HG03108 (cell line): ENCODE results near the gene ARMC12.
A peak's percentile ranks its signal among the peaks of the same experiment; 100 is the strongest.
"Not testable (repeated sequence)": the region's sequence is repeated elsewhere in the genome, so short reads cannot be mapped to it uniquely, and the experiment has no call there.

Source experiments
- ATAC-seq: cut with Tn5 transposase; IDR thresholded peaks from one replicate; pipeline ENCODE4 v1.9.1; 2021; ENCODE audit warnings: moderate library complexity; ENCODE audit not compliant: unreplicated experiment

Gene ARMC12, protein sequence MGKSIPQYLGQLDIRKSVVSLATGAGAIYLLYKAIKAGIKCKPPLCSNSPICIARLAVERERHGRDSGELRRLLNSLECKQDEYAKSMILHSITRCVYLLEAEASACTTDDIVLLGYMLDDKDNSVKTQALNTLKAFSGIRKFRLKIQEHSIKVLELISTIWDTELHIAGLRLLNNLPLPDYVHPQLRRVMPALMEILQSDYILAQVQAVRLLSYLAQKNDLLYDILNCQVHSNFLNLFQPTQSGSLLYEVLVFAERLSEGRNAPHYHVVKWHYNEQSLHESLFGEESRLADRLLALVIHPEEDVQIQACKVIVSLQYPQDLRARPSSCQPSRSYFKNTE

DNA sequence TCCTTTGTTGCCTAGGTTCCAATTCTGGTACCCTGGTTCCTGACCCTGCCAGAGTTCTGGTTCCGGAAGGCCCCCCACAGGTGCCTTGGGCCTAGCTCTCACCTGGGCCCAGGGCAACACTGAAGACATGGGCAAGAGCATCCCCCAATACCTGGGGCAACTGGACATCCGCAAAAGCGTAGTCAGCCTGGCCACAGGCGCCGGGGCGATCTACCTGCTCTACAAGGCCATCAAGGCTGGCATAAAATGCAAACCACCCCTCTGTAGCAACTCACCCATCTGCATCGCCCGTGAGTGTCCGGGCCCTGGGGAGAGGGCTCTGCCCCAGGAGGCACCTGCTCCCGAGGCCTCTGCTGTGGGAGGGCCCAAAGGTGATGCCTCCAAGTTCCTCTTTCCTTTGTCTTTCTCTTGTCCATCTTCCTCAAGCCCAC lies at the start of gene ARMC12:
Gene ARMC12, plus strand, starts transcription at position 51 of the 431 bp plus-strand sequence. Its CDS starts 77 bp downstream, at position 128.
- no peak for ATAC-seq

DNA sequence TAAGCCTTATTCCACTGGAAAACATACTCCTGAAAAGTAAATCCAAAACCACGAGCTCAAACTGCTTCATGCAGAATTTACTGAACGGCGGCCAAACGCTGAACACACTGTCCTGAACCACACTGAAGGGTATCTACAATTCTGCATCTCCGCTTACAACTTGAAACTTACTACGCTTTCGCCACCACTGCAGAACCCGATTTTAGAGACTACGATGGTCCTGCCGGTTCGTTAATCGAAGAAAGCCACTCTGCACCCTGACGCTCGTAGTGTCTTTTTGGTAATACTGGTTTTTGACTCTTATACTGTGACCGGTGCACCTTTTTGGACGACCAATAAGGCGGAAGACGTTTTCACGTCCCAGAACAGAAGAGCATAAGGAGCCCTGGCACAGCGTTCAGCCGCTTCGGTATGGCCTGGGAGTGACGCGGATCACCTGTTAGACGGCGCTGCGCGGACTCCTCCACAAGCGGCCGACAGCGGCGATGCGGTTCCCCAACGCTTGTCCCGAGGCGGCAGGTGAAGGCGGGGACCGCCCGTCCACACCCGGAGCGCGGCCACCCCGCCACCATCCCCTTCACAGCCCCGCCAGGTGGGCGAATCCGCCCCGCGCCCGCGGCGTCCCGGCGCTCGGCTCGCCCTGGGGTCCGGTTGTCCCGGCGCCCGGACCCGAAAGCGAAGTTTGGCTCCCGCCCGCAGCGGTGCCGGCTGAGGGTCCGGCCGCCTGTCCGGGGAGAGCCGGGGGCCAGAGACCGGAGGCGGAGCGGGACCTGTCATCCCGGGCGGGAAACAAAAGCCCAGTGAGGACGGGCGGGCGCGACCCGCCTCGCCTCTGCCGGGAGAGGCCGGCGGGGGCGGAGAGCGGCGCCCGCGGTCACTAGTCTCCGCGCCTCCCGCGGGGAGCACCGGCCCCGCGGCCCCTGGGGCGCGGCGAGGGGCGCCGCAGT lies 48.9 kb upstream of the ARMC12 start:
- ATAC-seq, result peak; percentile 34

DNA sequence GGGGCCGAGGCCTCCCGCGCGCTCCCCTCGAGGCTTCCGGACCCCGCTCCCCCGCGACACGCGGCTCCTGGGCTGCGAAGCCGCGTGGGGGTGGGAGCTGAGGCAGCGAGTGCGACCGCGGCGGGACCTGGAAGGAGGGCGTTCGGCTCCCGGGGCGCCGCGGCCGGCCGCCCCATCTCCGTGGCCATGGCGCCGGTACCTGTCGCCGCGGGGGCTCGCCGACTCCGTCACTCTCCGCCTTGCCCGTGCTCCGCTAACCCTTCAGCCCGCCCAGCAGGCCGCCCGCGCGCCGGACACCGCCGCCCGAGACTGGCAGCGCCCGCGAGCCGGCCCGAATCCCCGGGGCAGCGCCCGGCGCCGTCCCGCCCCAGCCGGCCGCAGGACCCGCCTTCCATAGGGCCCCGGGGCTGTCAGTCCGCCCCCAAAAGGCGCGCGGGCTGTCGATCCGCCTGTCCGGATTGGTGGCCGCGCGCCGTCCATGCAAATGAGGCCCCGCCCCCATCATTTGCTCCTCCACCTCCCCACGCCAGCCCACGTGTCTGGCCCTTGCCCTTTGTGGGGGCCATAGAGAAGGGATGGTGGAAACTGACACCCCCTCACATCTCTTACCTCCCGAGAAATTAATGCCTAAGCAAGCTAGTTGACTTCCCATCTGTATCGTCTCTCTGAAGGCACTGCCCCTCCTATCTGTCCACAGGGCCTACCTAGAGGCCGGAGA lies 48.1 kb upstream of the ARMC12 start, which contains the start of gene FKBP5:
Gene FKBP5, minus strand, starts transcription at position 311 of the 718 bp plus-strand sequence. CDS start 46,091 bp downstream, outside the sequence.
- peak; percentile 85 for ATAC-seq

DNA sequence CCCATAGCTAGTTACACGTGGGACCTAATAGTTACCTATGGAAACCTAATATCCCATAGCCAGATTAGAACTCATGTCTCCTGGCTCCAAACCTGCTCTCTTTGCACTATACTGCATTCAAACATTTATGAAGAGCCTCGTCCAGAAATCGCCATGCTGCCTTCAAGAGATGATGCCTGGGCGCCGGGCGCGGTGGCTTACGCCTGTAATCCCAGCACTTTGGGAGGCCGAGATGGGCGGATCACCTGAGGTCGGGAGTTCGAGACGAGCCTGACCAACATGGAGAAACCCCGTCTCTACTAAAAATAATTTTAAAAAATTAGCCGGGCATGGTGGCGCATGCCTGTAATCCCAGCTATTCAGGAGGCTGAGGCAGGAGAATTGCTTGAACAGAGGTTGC lies 46.8 kb upstream of the ARMC12 start:
- ATAC-seq, result not testable (repeated sequence)

DNA sequence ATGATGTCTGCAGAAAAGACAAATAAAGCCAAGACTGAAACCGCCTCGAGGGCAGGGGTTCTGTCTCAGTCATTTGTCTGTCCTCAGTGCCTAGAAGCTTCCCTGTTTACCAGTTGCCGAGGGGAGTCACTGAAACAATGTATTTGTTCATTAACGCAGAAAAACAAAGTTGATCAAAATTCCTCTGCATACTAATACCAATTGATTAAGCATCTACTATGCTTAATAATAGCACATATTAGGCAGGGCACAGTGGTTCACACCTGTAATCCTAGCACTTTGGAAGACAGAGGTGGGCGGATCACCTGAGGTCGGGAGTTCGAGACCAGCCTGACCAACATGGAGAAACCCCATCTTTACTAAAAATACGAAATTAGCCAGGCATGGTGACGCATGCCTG lies 46.3 kb upstream of the ARMC12 start:
- no peak for ATAC-seq

DNA sequence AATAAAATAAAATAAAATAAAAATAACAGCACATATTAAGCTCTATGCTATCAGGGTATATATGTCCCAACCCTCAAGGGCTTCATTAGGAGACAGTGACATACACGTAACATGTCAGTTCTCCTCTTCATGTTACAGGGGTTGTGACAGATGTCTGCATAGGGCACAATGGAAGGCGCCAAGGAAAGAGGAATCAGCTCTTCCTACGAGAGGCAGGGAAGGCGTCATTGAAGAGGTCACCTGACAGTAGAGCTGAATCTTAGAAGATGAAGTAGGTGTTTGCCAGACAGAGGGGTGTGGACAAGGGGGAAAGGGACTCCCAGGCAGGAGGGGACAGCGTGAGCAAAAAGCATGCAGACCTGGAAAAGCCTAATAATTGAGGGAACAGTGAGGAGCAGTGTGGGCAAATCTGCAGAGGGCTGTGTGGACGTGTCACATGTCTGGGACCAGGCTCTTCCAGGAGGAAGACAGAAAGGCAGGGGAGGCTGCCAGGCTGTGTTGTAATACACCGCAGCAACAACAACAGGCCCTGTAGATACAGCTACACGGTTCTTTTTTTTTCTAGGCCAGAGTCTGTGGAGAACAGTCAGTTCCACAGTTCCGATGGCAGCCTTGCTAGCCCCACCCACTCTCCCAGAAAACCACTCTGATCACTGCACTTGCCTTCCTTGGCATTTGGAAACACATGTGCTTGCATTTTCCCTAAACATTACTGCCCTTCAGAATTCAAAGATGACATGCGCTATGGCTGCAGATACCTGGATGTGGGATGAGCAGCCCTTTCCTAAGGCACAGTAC lies 45.6 kb upstream of the ARMC12 start:
- ATAC-seq, result no peak

DNA sequence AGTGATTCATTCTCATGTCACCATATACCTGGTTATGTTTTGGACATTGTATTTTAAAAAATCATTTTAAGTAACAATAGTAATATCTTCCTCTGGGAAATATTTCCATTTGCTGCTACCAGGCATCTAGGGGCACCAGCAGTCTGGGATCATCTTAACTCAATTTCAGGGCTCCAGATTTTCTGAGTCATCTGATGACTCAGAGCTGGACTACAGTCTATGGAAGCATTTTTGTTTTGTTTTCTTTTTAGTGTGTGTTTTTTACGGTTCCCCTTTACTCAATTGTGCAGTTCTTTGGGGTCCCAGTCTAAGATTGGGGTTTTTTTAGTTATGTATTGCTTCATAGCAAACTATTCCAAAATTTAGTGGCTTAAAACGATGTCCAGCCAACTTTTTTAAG lies 42.4 kb upstream of the ARMC12 start:
- no peak for ATAC-seq

DNA sequence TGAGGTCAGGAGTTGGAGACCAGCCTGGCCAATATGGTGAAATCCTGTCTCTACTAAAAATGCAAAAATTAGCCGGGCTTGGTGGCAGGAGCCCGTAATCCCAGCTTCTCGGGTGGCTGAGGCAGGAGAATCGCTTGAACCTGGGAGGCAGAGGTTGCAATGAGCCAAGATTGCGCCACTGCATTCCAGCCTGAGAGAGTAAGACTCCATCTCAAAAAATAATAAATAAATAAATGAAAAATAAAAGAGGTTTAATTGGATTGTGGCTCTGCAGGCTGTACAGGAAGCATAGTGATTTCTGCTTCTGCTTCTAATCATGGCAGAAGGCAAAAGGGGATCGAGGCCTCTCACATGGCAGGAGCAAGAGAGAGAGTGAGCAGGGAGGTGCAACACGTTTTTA lies 38.4 kb upstream of the ARMC12 start:
- not testable (repeated sequence) for ATAC-seq

DNA sequence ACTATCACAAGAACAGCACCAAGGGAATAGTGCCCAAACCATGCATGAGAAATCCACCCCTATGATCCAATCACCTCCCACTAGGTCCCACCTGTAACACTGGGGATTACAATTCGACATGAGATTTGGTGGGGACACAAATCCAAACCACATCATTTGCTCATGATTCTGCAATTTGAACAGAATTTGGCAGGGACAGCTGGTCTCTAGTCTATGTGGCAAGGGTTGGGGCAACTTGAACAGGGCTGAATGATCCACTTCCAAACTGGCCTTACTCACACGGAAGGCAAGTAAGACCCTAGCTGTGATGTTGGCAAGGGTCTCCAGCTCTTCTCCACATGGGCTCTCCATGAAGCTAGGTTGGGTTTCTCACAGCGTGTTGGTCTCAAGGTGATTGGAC lies 38.0 kb upstream of the ARMC12 start:
- ATAC-seq, result no peak

DNA sequence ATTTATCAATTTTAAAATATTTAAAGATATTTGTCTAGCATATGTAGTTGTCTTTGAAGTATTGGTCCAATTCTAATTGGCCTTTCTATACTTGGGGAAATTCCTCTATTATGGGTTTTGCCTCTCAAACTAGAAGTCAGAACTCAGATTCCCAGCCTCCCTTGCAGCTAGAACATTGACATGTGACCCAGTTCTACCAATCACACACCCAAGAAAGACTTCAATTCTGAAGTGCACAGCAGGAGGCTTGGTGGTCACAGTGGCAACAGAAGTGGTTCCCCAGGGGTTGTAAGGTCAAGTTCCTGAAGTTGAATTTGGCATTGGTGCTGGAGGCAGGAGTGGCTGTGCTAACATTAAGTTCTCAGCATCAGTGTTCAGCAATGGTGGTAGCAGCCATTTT lies 33.3 kb upstream of the ARMC12 start:
- no peak for ATAC-seq

DNA sequence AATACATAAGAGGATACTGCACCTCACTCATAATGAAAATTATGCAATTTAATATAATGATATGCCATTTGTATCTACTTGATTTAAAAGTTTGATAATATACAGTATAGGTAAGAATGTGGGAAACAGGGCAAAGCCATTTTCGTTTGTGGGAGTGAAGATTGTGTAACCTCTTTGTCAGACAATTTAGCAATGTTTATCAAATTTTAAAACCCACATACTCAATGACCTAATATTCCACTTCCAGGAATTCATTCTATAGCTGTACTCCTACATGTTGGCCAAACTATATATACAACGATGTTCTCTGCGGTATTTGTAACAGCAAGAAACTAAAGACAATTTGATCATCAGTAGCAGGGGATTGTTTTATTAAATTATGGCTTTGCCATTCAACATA lies 30.4 kb upstream of the ARMC12 start:
- ATAC-seq, result no peak

DNA sequence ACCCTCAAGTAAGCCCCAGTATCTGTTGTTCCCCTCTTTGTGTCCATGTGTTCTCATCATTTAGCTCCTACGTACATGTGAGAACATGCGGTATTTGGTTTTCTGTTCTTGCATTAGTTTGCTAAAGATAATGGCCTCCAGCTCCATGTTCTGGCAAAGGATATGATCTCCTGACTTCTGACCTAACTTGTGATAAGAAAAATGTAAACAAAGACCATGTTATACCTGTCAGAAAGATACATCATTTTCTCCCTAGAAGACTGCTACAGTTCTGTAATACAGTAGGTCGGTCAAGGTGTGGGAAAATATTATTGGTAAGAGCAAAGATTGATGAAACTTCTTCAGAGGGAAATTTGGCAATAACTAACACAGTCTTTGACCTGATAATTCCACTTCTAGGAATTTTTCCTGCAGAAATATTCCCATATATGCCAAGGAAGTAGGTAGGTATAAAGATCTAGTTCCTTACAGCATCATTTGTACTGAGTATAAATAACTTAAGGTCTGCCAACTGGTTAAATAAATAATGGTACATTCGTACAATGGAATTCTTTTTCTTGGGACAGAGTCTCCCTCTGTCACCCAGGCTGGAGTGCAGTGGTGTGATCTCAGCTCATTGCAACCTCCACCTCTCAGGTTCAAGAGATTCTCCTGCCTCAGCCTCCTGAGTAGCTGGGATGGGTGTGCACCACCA lies 29.0 kb upstream of the ARMC12 start:
- no peak for ATAC-seq

DNA sequence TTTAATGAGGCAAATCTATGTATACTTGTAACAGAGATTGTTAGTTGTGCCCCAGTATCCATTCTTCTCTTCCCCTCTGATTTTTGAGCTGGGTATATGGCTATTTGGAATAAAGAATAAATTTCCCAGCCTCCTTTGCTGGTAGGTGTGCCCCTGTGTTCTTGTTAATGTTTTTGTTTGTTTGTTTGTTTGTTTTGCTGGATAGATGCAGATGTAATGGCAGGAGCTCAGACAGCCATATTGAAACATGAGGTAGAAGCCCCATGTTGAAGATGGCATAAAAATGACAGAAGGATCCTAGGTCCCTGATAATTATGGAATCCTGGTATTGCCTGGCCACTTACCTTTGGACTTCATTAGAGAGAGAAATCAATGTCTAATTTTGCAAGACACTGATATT lies 28.2 kb upstream of the ARMC12 start:
- no peak for ATAC-seq

DNA sequence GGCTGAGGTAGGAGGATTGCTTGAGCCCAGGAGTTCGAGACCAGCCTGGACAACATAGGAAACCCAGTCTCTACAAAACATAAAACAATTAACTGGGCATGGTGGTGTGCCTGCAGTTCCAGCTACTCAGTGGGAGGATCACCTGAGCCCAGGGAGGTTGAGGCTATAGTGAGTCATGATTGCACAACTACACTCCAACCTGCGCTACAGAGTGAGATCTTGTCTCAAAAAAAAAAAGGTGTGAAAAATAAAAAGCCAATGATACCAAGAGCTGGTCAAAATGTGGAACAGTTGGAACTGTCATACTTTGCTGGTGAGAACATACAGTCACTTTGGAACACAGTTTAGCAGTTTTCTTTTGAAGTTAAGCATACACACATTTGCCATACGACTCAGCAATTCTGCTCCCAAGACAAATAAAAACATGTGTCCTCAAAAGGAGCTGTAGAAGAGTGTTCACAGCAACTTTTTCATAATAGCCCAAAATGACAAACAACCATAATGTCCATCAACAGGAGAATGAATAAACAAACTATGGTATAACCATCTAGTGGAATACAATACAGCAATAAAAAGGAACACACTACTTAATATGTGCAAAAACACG lies 26.5 kb upstream of the ARMC12 start:
- ATAC-seq, result no peak

DNA sequence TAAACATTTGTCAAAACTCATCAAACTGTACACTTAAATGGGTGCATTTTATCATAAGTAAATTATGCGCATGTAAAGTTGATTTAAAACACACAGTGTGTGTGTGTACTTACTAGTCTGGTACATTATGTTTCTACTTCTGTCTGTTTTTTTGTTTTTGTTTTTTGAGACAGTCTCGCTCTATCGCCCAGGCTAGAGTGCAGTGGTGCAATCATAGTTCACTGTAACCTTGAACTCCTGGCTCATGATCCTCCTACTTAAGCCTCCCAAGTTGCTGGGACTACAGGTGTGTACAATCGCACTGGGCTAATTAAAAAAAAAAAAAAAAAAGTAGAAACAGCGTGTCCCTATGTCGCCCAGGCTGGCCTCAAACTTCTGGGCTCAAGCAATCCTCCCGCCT lies 25.1 kb upstream of the ARMC12 start:
- no peak for ATAC-seq

DNA sequence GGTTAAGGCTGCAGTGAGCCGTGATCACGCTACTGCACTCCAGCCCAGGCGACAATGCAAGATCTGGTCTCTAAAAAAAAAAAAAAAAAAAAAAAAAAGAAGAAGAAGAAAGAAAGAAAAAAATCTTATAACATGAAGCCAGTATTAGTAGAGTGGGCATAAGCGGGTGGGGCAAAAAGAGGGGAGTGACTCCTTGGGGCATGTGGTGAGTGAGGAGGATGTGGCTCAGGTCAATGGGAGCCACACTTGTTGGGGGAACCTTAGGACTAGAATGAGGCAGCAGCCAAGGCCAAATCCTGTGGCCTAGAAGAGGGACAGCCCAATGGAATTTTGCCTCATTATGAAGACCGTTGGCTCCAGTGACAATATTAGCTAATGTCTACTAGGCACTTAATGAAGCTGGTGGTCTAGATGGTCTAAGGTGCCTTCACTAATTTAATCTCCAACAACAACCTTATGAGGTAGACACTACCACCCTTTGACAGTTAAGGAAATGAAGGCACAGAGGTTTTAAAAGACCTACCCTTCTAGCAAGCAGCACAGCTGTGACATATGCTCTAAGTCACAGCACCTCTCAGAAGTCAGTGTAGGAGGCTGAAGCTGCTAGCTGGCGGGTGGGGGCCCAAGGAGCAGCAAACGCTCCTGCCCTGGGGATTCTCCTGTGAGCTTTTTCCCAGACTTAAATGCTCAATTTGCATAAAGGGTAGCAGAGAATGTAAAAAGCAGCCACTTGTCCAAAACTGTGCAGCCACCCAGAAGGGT lies 23.6 kb upstream of the ARMC12 start:
- no peak for ATAC-seq

DNA sequence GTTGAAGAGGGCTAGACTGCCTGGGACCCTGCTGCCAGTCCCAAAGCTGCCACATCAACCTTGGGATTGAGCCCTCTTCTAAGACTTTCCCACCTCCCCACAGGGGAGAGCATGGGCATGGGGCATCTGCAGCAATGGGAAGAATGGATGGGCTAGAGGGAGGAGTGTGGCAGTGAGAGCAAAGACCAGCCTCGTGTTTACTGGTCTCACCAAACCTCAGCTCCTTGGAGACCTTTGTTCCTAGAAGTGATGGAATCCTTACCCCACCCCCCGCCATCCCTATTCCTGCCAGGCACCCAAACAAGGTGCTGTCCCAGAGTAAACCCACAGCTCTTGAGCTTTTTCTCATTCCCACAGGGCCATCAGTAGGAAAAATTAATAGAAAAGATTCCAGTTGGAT lies 20.0 kb upstream of the ARMC12 start:
- no peak for ATAC-seq
